Uterus (tissue), 2 donors: ENCODE measurements around the gene CPTP.

Source experiments
- CTCF ChIP-seq, 4 experiments: fragments of 200-600 bp in 2 of 4; fragments of 450-650 bp in 2 of 4; sonication (generic) in 2 of 4; IDR thresholded peaks; one replicate each; pipeline ENCODE4 v1.5.1; 2016 to 2019; ENCODE audit warnings: antibody characterized with exemption in 4 of 4, mild to moderate bottlenecking in 2 of 4, moderate library complexity in 1 of 4
- POLR2A ChIP-seq, 2 donors: fragments of 450-650 bp; IDR thresholded peaks; one replicate each; pipeline ENCODE4 v1.6.1; 2016; ENCODE audit warnings: antibody characterized with exemption in 2 of 2, mild to moderate bottlenecking in 1 of 2, moderate library complexity in 1 of 2

- TF ChIP-seq CTCF (IDR thresholded peaks at IDR 0.05): no peak
- no peak for TF ChIP-seq POLR2A (IDR thresholded peaks at IDR 0.05)
These were observed 29.0 kb downstream of the CPTP start for GRCh38 chr1:1353389-1354151.
